WTC11 (cell line): ENCODE measurements around the gene RRAS. TPM values are rescaled to one million over a fixed set of nuclear protein-coding genes. Genes with fewer than 3 reads are reported as not detected.

Experiments used
- ATAC-seq: fragments of 200-7000 bp; cut with Tn5 transposase; 2 replicates; pipeline ENCODE4 v1.10.0; 2021; ENCODE audit warnings: mild to moderate bottlenecking, moderate library complexity
- CTCF ChIA-PET: fragments of 300-600 bp; sonication (Branson Sonifier 250); formaldehyde crosslinking; loops from one replicate; lab custom pipeline; 2021; ENCODE audit warnings: antibody characterized with exemption; lab: Charles Lee
- POLR2A ChIA-PET: fragments of 350-600 bp; sonication (Branson Sonifier 250); formaldehyde crosslinking; loops from one replicate; lab custom pipeline; 2021; ENCODE audit warnings: antibody characterized with exemption; lab: Charles Lee
- DNase-seq: peaks from one replicate; pipeline ENCODE4 v3.0.0; 2021; ENCODE audit warnings: low spot score
- H3K27ac Mint-ChIP-seq: 2 replicates; pipeline ENCODE4 v1.8.0; 2021; ENCODE audit warnings: mixed read lengths
- H3K27me3 Mint-ChIP-seq: 2 replicates; pipeline ENCODE4 v1.8.0; 2021; ENCODE audit warnings: low read depth, mild to moderate bottlenecking, moderate library complexity, mixed read lengths
- H3K36me3 Mint-ChIP-seq: 2 replicates; pipeline ENCODE4 v1.8.0; 2021; ENCODE audit warnings: mixed read lengths
- H3K4me1 Mint-ChIP-seq: 2 replicates; pipeline ENCODE4 v1.8.0; 2022; ENCODE audit warnings: mixed read lengths
- H3K4me3 Mint-ChIP-seq: 2 replicates; pipeline ENCODE4 v1.8.0; 2021; ENCODE audit warnings: mild to moderate bottlenecking, moderate library complexity, mixed read lengths
- H3K9me3 Mint-ChIP-seq: 2 replicates; pipeline ENCODE4 v1.8.0; 2021; ENCODE audit warnings: mixed read lengths
- ATF6 ChIP-seq: sonication (generic); formaldehyde crosslinking; IDR thresholded peaks from 2 replicates; pipeline ENCODE4 v1.8.1; 2023; ENCODE audit warnings: mild to moderate bottlenecking, missing genetic modification reagents
- CDX4 ChIP-seq: fragments of 250-450 bp; sonication (Bioruptor Pico); IDR thresholded peaks from 2 replicates; pipeline ENCODE4 v1.9.0; 2021; ENCODE audit warnings: moderate library complexity, mild to moderate bottlenecking, inconsistent platforms, borderline replicate concordance
- CREB1 ChIP-seq: sonication (generic); formaldehyde crosslinking; IDR thresholded peaks from 2 replicates; pipeline ENCODE4 v1.8.0; 2023; ENCODE audit warnings: mild to moderate bottlenecking, missing genetic modification reagents
- CREM ChIP-seq: sonication (generic); formaldehyde crosslinking; IDR thresholded peaks from 2 replicates; pipeline ENCODE4 v1.8.1; 2022; ENCODE audit warnings: mild to moderate bottlenecking, missing genetic modification reagents, moderate library complexity
- ESRRA ChIP-seq: sonication (generic); formaldehyde crosslinking; IDR thresholded peaks from 2 replicates; pipeline ENCODE4 v1.8.1; 2022; ENCODE audit warnings: mild to moderate bottlenecking, missing genetic modification reagents, borderline replicate concordance
- FOXJ3 ChIP-seq: sonication (generic); formaldehyde crosslinking; IDR thresholded peaks from 2 replicates; pipeline ENCODE4 v1.9.0; 2021; ENCODE audit warnings: missing genetic modification reagents, mild to moderate bottlenecking, borderline replicate concordance
- JUN ChIP-seq: sonication (generic); formaldehyde crosslinking; IDR thresholded peaks from 2 replicates; pipeline ENCODE4 v1.8.0; 2023; ENCODE audit warnings: mild to moderate bottlenecking, missing genetic modification reagents
- NFATC4 ChIP-seq: fragments of 250-450 bp; sonication (Bioruptor Pico); IDR thresholded peaks from 2 replicates; pipeline ENCODE4 v1.9.0; 2021; ENCODE audit warnings: mild to moderate bottlenecking
- NR2C2 ChIP-seq: sonication (generic); formaldehyde crosslinking; IDR thresholded peaks from 2 replicates; pipeline ENCODE4 v1.8.0; 2022; ENCODE audit warnings: mild to moderate bottlenecking, missing genetic modification reagents
- OVOL2 ChIP-seq: fragments of 250-450 bp; sonication (Bioruptor Pico); IDR thresholded peaks from 2 replicates; pipeline ENCODE4 v1.9.0; 2021; ENCODE audit warnings: mild to moderate bottlenecking, borderline replicate concordance
- ZBTB43 ChIP-seq: sonication (generic); formaldehyde crosslinking; IDR thresholded peaks from 2 replicates; pipeline ENCODE4 v1.8.1; 2023; ENCODE audit warnings: mild to moderate bottlenecking, missing genetic modification reagents
- ZNF281 ChIP-seq: sonication (generic); formaldehyde crosslinking; IDR thresholded peaks from 2 replicates; pipeline ENCODE4 v1.8.0; 2023; ENCODE audit warnings: mild to moderate bottlenecking, missing genetic modification reagents
- ZNF317 ChIP-seq: sonication (generic); formaldehyde crosslinking; IDR thresholded peaks from 2 replicates; pipeline ENCODE4 v1.8.1; 2023; ENCODE audit warnings: low read depth, mild to moderate bottlenecking, moderate library complexity, missing genetic modification reagents, borderline replicate concordance
- ZNF396 ChIP-seq: fragments of 250-450 bp; sonication (Bioruptor Pico); IDR thresholded peaks from 2 replicates; pipeline ENCODE4 v1.8.0; 2021; ENCODE audit warnings: mild to moderate bottlenecking, moderate library complexity, borderline replicate concordance
- ZNF416 ChIP-seq: fragments of 250-450 bp; sonication (Bioruptor Pico); IDR thresholded peaks from 2 replicates; pipeline ENCODE4 v1.9.0; 2021; ENCODE audit warnings: mild to moderate bottlenecking, inconsistent platforms
- ZNF671 ChIP-seq: fragments of 250-450 bp; sonication (Bioruptor Pico); IDR thresholded peaks from 2 replicates; pipeline ENCODE4 v1.8.0; 2021; ENCODE audit warnings: mild to moderate bottlenecking
- total RNA-seq: library from RNA; stranded (reverse); gene quantifications from 3 replicates; pipeline ENCODE4 v1.2.3, GENCODE V29; 2021
- TF ChIP-seq, protein P1 (sequence below): fragments of 200-600 bp; IDR thresholded peaks from 2 replicates; pipeline ENCODE4 v1.8.0; 2022; ENCODE audit warnings: antibody characterized with exemption
- TF ChIP-seq, protein P2 (sequence below): fragments of 250-450 bp; sonication (Bioruptor Pico); IDR thresholded peaks from 2 replicates; pipeline ENCODE4 v1.9.0; 2021; ENCODE audit warnings: mild to moderate bottlenecking
- TF ChIP-seq, protein P3 (sequence below): sonication (generic); formaldehyde crosslinking; IDR thresholded peaks from 2 replicates; pipeline ENCODE4 v1.8.0; 2022; ENCODE audit warnings: mild to moderate bottlenecking, missing genetic modification reagents
- TF ChIP-seq, protein P4 (sequence below): sonication (generic); formaldehyde crosslinking; IDR thresholded peaks from 2 replicates; pipeline ENCODE4 v1.8.0; 2022; ENCODE audit warnings: mild to moderate bottlenecking, missing genetic modification reagents
- TF ChIP-seq, protein P5 (sequence below): sonication (generic); formaldehyde crosslinking; conservative IDR thresholded peaks from 2 replicates; pipeline ENCODE4 v1.8.1; 2022; ENCODE audit warnings: mild to moderate bottlenecking, missing genetic modification reagents

RRAS gene
- total RNA-seq, 1 experiment from 2014 or later, result 11.4 TPM

DNA sequence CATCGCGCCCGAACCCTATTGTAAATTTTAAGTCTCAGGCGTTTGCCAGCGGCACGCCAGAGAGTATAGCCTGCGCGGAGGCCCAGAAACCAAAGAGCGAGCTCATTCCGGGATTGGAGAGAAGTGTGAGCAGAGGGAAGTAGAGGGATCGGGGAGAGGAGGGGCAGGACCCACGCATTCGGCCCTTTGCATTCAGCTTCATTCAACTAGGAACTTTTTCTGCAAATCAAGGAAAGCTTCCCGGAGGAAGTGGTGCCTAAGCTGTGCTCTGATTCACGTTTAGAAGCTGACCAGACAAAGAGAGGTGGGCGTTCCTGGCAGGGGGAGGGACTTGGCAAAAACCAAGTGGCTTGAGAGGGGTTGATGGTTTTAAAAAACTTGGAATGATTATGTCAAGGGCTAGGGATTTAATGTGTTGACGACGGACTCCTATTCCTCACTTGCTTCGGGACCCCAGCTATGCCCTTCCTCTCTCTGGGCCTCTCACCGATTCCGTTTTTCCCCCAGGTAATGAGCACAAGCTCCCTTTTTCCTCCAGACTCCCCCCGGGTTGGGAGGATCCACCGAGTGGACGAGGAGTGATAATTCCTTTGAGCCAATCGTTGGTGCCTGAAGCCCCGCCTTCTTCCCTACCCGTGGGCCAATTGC is 36.3 kb upstream of the RRAS start (continued):
- TF ChIP-seq ATF6 (CRISPR knock-in tag) (no peak), ZNF671 (CRISPR knock-in tag) (no peak), ZNF416 (no peak), ZNF281 (CRISPR knock-in tag) (no peak), CREB1 (no peak), ZNF396 (no peak), NFATC4 (CRISPR knock-in tag) (no peak), OVOL2 (CRISPR knock-in tag) (no peak), ESRRA (CRISPR knock-in tag) (no peak)
- TF ChIP-seq, protein P1, sequence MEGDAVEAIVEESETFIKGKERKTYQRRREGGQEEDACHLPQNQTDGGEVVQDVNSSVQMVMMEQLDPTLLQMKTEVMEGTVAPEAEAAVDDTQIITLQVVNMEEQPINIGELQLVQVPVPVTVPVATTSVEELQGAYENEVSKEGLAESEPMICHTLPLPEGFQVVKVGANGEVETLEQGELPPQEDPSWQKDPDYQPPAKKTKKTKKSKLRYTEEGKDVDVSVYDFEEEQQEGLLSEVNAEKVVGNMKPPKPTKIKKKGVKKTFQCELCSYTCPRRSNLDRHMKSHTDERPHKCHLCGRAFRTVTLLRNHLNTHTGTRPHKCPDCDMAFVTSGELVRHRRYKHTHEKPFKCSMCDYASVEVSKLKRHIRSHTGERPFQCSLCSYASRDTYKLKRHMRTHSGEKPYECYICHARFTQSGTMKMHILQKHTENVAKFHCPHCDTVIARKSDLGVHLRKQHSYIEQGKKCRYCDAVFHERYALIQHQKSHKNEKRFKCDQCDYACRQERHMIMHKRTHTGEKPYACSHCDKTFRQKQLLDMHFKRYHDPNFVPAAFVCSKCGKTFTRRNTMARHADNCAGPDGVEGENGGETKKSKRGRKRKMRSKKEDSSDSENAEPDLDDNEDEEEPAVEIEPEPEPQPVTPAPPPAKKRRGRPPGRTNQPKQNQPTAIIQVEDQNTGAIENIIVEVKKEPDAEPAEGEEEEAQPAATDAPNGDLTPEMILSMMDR, result no peak
- TF ChIP-seq, protein P2, sequence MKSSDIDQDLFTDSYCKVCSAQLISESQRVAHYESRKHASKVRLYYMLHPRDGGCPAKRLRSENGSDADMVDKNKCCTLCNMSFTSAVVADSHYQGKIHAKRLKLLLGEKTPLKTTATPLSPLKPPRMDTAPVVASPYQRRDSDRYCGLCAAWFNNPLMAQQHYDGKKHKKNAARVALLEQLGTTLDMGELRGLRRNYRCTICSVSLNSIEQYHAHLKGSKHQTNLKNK, result no peak

DNA sequence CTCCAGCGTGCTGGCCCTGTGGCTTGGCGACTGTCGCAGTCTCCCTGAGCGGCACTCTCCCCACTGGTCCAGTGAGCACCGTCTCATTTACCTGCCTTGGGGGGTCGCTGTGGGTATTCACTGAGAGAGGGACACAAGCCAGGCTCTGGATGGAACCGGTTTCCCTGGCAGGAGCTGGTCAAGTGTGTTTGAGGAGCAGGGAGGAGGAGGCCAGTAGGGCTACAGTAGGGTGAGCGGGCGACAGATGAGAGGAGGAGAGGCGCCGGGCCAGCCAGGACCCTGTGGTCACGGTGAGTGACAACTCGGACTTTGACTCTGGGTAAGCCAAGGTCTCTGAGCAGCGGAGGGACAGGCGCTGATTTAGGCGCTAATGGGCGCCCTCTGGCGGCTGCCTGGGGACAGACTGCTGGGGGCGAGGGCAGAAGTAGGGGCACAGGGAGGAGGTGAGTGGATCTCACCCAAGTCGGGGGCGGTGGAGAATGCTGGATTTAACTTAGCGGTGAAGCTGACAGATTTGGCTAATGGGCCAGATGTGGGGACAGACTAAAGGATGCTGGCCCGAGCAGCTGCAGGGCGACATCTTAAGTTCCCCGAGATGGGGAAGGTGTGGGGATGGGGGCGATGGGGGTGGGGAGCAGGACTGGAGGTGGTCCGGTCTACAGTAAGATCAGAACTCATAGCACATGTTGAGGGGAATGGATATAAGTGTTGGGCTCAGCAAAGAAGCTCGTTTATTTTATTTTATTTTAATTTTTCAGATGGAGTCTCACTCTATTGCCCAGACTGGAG is 32.4 kb upstream of the RRAS start:
- Mint-ChIP-seq H3K9me3 (no peaks in the 10 kb centered on the region), H3K36me3 (peaks cover 26% of the 10 kb centered on the region), H3K27me3 (no peaks in the 10 kb centered on the region), H3K4me3 (peak overlapping the region; percentile 54), H3K4me1 (peaks cover 9% of the 10 kb centered on the region), H3K27ac (peak overlapping the region; percentile 96)
- DNase-seq (peak; percentile 94), ATAC-seq (peak; percentile 20)
- CTCF ChIA-PET, result interaction anchor here (0.6 to 10.7 kb wide), 17 partner anchors 7 to 1521 kb away, joined by 3 to 108 read pairs (median 4); partner anchors contain the start of genes AP2A1, BCL2L12, IRF3 and PRR12
- POLR2A ChIA-PET, result interaction anchor here (0.6 kb wide), 1 partner anchor 60 kb away, joined by 6 read pairs; no protein-coding TSS in a partner anchor
- TF ChIP-seq ZBTB43 (CRISPR knock-in tag) (no peak), CDX4 (CRISPR knock-in tag) (no peak), ZNF317 (no peak), ZNF671 (CRISPR knock-in tag) (no peak), FOXJ3 (no peak), JUN (no peak), CREM (CRISPR knock-in tag) (no peak), NR2C2 (CRISPR knock-in tag) (no peak)
- TF ChIP-seq, protein P3, sequence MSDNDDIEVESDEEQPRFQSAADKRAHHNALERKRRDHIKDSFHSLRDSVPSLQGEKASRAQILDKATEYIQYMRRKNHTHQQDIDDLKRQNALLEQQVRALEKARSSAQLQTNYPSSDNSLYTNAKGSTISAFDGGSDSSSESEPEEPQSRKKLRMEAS (CRISPR knock-in tag), result peak; percentile 50; the same call in 1 of the 2 replicates
- TF ChIP-seq, protein P1, result peak; percentile 92
- TF ChIP-seq, protein P4, sequence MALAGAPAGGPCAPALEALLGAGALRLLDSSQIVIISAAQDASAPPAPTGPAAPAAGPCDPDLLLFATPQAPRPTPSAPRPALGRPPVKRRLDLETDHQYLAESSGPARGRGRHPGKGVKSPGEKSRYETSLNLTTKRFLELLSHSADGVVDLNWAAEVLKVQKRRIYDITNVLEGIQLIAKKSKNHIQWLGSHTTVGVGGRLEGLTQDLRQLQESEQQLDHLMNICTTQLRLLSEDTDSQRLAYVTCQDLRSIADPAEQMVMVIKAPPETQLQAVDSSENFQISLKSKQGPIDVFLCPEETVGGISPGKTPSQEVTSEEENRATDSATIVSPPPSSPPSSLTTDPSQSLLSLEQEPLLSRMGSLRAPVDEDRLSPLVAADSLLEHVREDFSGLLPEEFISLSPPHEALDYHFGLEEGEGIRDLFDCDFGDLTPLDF (CRISPR knock-in tag), result no peak
- TF ChIP-seq, protein P5, sequence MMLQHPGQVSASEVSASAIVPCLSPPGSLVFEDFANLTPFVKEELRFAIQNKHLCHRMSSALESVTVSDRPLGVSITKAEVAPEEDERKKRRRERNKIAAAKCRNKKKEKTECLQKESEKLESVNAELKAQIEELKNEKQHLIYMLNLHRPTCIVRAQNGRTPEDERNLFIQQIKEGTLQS (CRISPR knock-in tag), result no peak
